Measurements from ENCODE around the gene EFCAB6. TPM values are rescaled to one million over a fixed set of nuclear protein-coding genes. Genes with fewer than 3 reads are reported as not detected.

The EFCAB6 gene
- total and polyA plus RNA-seq, 2 donors (not counting 3 experiments of a cell fraction or from before 2014, with no cell fraction given) = 0.07 to 0.31 TPM

DNA sequence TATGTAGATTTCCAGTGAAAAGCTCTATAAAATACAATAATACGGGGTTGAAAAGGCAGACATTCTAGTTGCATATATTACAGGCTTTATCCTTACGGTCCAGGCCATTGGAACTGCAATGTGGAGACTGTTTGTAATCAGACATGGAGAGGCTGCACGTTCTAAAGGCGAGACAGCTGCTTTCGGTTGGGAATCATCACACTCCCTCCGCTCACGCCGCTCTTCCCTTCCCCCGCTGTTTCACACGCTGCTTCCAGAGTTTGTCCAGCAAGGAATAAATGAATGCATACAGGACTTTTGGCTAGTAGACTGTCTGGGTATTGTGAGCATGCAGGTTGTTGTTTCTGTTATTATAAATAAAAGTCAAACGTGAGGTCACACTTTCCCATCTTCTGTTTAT lies 13.5 kb upstream of the EFCAB6 start:
- no peaks in the 10 kb centered on the region for H3K27me3 ChIP-seq (ENCODE audit: control insufficient read depth in 2 of 2, insufficient read depth in 2 of 2, low read length in 2 of 2)
- no peaks in the 10 kb centered on the region for H3K36me3 ChIP-seq (ENCODE audit: control insufficient read depth in 2 of 2, extremely low read depth in 1 of 2, insufficient read depth in 2 of 2, low read length in 2 of 2)
- no peak overlapping the region for H3K4me2 ChIP-seq (ENCODE audit: insufficient read depth, low read length)
- no TSS peak for BruUV-seq (replicated peaks)
- no peaks in the 10 kb centered on the region for H3K9me1 ChIP-seq (replicated peaks; ENCODE audit: control insufficient read depth, extremely low read depth, insufficient read depth, low read length)
- H3K9me3 ChIP-seq (replicated peaks; ENCODE audit: control insufficient read depth, insufficient read depth, low read length) = no peaks in the 10 kb centered on the region
- dilution Hi-C loops (cut with MboI; ENCODE audit: extremely low pct_ligation_motif_present, low sequenced_read_pairs) (no loop called here), intact Hi-C loops (cut with micrococcal nuclease) (no loop called here)
- FAIRE-seq (no peak), DNase-seq (ENCODE audit: low read depth, low spot score) (no peak)
- ChIA-PET POLR2A (no interaction called here), CTCF (interaction anchor here (1.6 kb wide), 1 partner anchor 59 kb away, joined by 3 read pairs; no protein-coding TSS in a partner anchor)
- no peak overlapping the region for H3K9ac ChIP-seq (replicated peaks; ENCODE audit: extremely low read depth, insufficient read depth, low read length)
- no peaks in the 10 kb centered on the region for H3K4me1 ChIP-seq (ENCODE audit: control insufficient read depth, extremely low read depth, insufficient read depth, low read length)
- no peak overlapping the region for H3K4me3 ChIP-seq (replicated peaks in 1 of 3; ENCODE audit: insufficient read depth in 1 of 3, low read depth in 1 of 3, low read length in 3 of 3)
- H4K20me1 ChIP-seq (replicated peaks; ENCODE audit: control insufficient read depth, extremely low read depth, insufficient read depth, low read length) = no peaks in the 10 kb centered on the region
- no peak overlapping the region for H3K27ac ChIP-seq (ENCODE audit: insufficient read depth, low read depth, low read length)
- TF ChIP-seq EZH2 (IDR thresholded peaks at IDR 0.05; ENCODE audit: borderline replicate concordance, low read depth, low read length, severe bottlenecking) (no peak), FOS (IDR thresholded peaks at IDR 0.05; ENCODE audit: borderline replicate concordance, insufficient read depth, low read length) (no peak), GATA2 (IDR thresholded peaks at IDR 0.05; ENCODE audit: insufficient read depth, insufficient read length, low read depth, low read length) (no peak), POLR2AphosphoS5 (IDR thresholded peaks at IDR 0.05; ENCODE audit: insufficient read depth, low read depth, low read length) (no peak), POLR2A (IDR thresholded peaks at IDR 0.05; ENCODE audit: low read depth, low read length) (no peak), JUN (IDR thresholded peaks at IDR 0.05; ENCODE audit: borderline replicate concordance, insufficient read depth, insufficient read length, low read depth) (no peak), MYC (IDR thresholded peaks at IDR 0.05; ENCODE audit: low read depth, low read length) (no peak)
- TF ChIP-seq, protein P1, sequence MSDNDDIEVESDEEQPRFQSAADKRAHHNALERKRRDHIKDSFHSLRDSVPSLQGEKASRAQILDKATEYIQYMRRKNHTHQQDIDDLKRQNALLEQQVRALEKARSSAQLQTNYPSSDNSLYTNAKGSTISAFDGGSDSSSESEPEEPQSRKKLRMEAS (IDR thresholded peaks at IDR 0.05; ENCODE audit: insufficient read depth, insufficient read length) = no peak
- TF ChIP-seq, protein P2, sequence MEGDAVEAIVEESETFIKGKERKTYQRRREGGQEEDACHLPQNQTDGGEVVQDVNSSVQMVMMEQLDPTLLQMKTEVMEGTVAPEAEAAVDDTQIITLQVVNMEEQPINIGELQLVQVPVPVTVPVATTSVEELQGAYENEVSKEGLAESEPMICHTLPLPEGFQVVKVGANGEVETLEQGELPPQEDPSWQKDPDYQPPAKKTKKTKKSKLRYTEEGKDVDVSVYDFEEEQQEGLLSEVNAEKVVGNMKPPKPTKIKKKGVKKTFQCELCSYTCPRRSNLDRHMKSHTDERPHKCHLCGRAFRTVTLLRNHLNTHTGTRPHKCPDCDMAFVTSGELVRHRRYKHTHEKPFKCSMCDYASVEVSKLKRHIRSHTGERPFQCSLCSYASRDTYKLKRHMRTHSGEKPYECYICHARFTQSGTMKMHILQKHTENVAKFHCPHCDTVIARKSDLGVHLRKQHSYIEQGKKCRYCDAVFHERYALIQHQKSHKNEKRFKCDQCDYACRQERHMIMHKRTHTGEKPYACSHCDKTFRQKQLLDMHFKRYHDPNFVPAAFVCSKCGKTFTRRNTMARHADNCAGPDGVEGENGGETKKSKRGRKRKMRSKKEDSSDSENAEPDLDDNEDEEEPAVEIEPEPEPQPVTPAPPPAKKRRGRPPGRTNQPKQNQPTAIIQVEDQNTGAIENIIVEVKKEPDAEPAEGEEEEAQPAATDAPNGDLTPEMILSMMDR (IDR thresholded peaks at IDR 0.05; ENCODE audit: extremely low read depth in 1 of 2, insufficient read depth in 1 of 2, low read depth in 1 of 2, low read length in 2 of 2) = no peak
- H3K79me2 ChIP-seq (ENCODE audit: control insufficient read depth, insufficient read depth, low read length) = no peaks in the 10 kb centered on the region
- H2AFZ ChIP-seq (ENCODE audit: low read depth, low read length) = no peak overlapping the region

Measured in endothelial cell of umbilical vein (primary cell).